H1 (cell line): ENCODE measurements around the gene TCF4. TPM values are rescaled to one million over a fixed set of nuclear protein-coding genes. Genes with fewer than 3 reads are reported as not detected.

ENCODE experiments used
- CTCF ChIA-PET: fragments of 300-600 bp; sonication (Branson Sonifier 250); formaldehyde crosslinking; loops from one replicate; lab custom pipeline; 2021; ENCODE audit not compliant: partially characterized antibody; lab: Charles Lee
- POLR2A ChIA-PET: fragments of 300-600 bp; sonication (Branson Sonifier 250); formaldehyde crosslinking; loops from one replicate; lab custom pipeline; 2021; ENCODE audit warnings: inconsistent platforms; ENCODE audit not compliant: partially characterized antibody; lab: Charles Lee
- DNase-seq, 2 experiments: peaks; one replicate each; pipeline versions ENCODE4 v3.0.0 to v3.0.0-alpha.2; 2010 to 2022; ENCODE audit warnings: low spot score in 2 of 2, low read depth in 1 of 2, mixed read lengths in 1 of 2
- FAIRE-seq: peaks from 2 replicates; lab custom pipeline; 2011; peaks lifted over from hg19 to GRCh38; lab: Jason Lieb, UNC
- H2AFZ ChIP-seq: 2 replicates; pipeline ENCODE4 v1.8.1; 2012; ENCODE audit warnings: low read length, inconsistent platforms
- H2AK5ac ChIP-seq: 2 replicates; pipeline ENCODE4 v1.6.1; 2013; ENCODE audit warnings: low read depth, low read length
- H2BK120ac ChIP-seq: replicated peaks from 2 replicates; pipeline ENCODE3; 2013; ENCODE audit warnings: low read depth, low read length, inconsistent platforms
- H2BK12ac ChIP-seq: 2 replicates; pipeline ENCODE4 v1.6.1; 2013; ENCODE audit warnings: low read depth, low read length
- H2BK15ac ChIP-seq: 2 replicates; pipeline ENCODE4 v1.6.1; 2013; ENCODE audit warnings: low read length
- H2BK20ac ChIP-seq: 2 replicates; pipeline ENCODE4 v1.6.1; 2013; ENCODE audit warnings: low read length
- H2BK5ac ChIP-seq: 2 replicates; pipeline ENCODE4 v1.6.1; 2013; ENCODE audit warnings: low read depth, low read length
- H3K14ac ChIP-seq: 2 replicates; pipeline ENCODE4 v1.6.1; 2013; ENCODE audit warnings: inconsistent platforms; ENCODE audit not compliant: insufficient read length
- H3K18ac ChIP-seq: 2 replicates; pipeline ENCODE4 v1.6.1; 2013; ENCODE audit warnings: low read length; ENCODE audit errors: extremely low read depth
- H3K23ac ChIP-seq: 2 replicates; pipeline ENCODE4 v1.6.1; 2013; ENCODE audit warnings: inconsistent platforms; ENCODE audit not compliant: insufficient read length
- H3K23me2 ChIP-seq: 2 replicates; pipeline ENCODE4 v1.6.1; 2013; ENCODE audit warnings: low read depth, low read length
- H3K27ac ChIP-seq: 2 replicates; pipeline ENCODE4 v1.6.1; 2011; ENCODE audit warnings: low read depth, low read length, inconsistent platforms
- H3K27me3 ChIP-seq, 4 experiments: replicated peaks in 1 of 4; 1 replicate in 1 of 4; 2 replicates in 3 of 4; pipeline versions ENCODE4 v1.6.1 to v1.8.1; 2011 to 2013; ENCODE audit warnings: low read length in 3 of 4, mild to moderate bottlenecking in 3 of 4, inconsistent platforms in 2 of 4, mixed read lengths in 2 of 4, moderate library complexity in 1 of 4; ENCODE audit not compliant: control insufficient read depth in 3 of 4, insufficient read depth in 3 of 4; ENCODE audit errors: extremely low read depth in 1 of 4
- H3K36me3 ChIP-seq, 4 experiments: 2 replicates each; pipeline versions ENCODE4 v1.6.1 to v1.8.1; 2011 to 2013; ENCODE audit warnings: mild to moderate bottlenecking in 4 of 4, low read length in 3 of 4, moderate library complexity in 2 of 4, control low read depth in 1 of 4, inconsistent platforms in 1 of 4; ENCODE audit not compliant: insufficient read depth in 4 of 4, control insufficient read depth in 2 of 4
- H3K4ac ChIP-seq: replicated peaks from 2 replicates; pipeline ENCODE3; 2013; ENCODE audit warnings: low read length, low read depth, mixed read lengths, inconsistent platforms; ENCODE audit not compliant: insufficient read length
- H3K4me1 ChIP-seq, 4 experiments: replicated peaks in 1 of 4; 1 replicate in 1 of 4; 2 replicates in 3 of 4; pipeline versions ENCODE4 v1.6.1 to v1.8.1; 2011 to 2013; ENCODE audit warnings: low read length in 3 of 4, inconsistent platforms in 2 of 4, mixed read lengths in 1 of 4; ENCODE audit not compliant: insufficient read depth in 4 of 4, control insufficient read depth in 3 of 4
- H3K4me2 ChIP-seq, 2 experiments: 2 replicates each; pipeline versions ENCODE4 v1.6.1 to v1.8.1; 2011 to 2013; ENCODE audit warnings: low read depth in 2 of 2, low read length in 2 of 2, control low read depth in 1 of 2, inconsistent platforms in 1 of 2, mild to moderate bottlenecking in 1 of 2; ENCODE audit not compliant: insufficient read depth in 1 of 2
- H3K4me3 ChIP-seq, 4 experiments: fragments of 200-600, 300-600 bp in 1 of 4; sonication (generic), shearing (Covaris generic), sonication (Bioruptor Twin) in 1 of 4; 2 replicates each; pipeline versions ENCODE4 v1.5.1 to v1.8.1; 2011 to 2016; ENCODE audit warnings: low read length in 4 of 4, low read depth in 3 of 4, control low read depth in 2 of 4, inconsistent platforms in 2 of 4, mild to moderate bottlenecking in 2 of 4, mixed read lengths in 1 of 4, moderate library complexity in 1 of 4; ENCODE audit not compliant: insufficient read depth in 2 of 4; ENCODE audit errors: extremely low read depth in 1 of 4
- H3K56ac ChIP-seq: replicated peaks from 2 replicates; pipeline ENCODE3; 2013; ENCODE audit warnings: low read depth, mild to moderate bottlenecking, mixed read lengths, low read length, inconsistent platforms; ENCODE audit not compliant: insufficient read length
- H3K79me1 ChIP-seq: 2 replicates; pipeline ENCODE4 v1.6.1; 2013; ENCODE audit warnings: low read depth, low read length, control low read depth
- H3K79me2 ChIP-seq, 2 experiments: 2 replicates each; pipeline versions ENCODE4 v1.6.1 to v1.8.1; 2012 to 2013; ENCODE audit warnings: low read length in 2 of 2, mild to moderate bottlenecking in 2 of 2, inconsistent platforms in 1 of 2; ENCODE audit not compliant: insufficient read depth in 2 of 2, control insufficient read depth in 1 of 2
- H3K9ac ChIP-seq, 4 experiments: replicated peaks in 1 of 4; 1 replicate in 1 of 4; 2 replicates in 3 of 4; pipeline versions ENCODE4 v1.6.1 to v1.8.1; 2011 to 2013; ENCODE audit warnings: low read depth in 3 of 4, low read length in 3 of 4, control low read depth in 2 of 4, mild to moderate bottlenecking in 2 of 4, moderate library complexity in 2 of 4, inconsistent platforms in 1 of 4; ENCODE audit errors: extremely low read depth in 1 of 4
- H3K9me3 ChIP-seq, 2 experiments: 2 replicates each; pipeline versions ENCODE4 v1.6.1 to v1.8.1; 2012 to 2013; ENCODE audit warnings: mild to moderate bottlenecking in 2 of 2, moderate library complexity in 2 of 2, control low read depth in 1 of 2, inconsistent platforms in 1 of 2, low read depth in 1 of 2, low read length in 1 of 2, mixed read lengths in 1 of 2; ENCODE audit not compliant: insufficient read depth in 2 of 2
- H4K20me1 ChIP-seq, 2 experiments: replicated peaks in 1 of 2; 2 replicates each; pipeline versions ENCODE3 to v1.8.1; 2011 to 2013; ENCODE audit warnings: inconsistent platforms in 2 of 2, low read length in 2 of 2, mild to moderate bottlenecking in 1 of 2; ENCODE audit not compliant: insufficient read depth in 2 of 2, control insufficient read depth in 1 of 2
- H4K5ac ChIP-seq: 2 replicates; pipeline ENCODE4 v1.6.1; 2013; ENCODE audit warnings: low read length, low read depth, mixed read lengths, inconsistent platforms; ENCODE audit not compliant: insufficient read length
- H4K8ac ChIP-seq: 2 replicates; pipeline ENCODE4 v1.8.0; 2013; ENCODE audit warnings: mild to moderate bottlenecking, moderate library complexity, low read length, inconsistent platforms; ENCODE audit not compliant: insufficient read depth; ENCODE audit errors: extremely low read depth
- H4K91ac ChIP-seq: replicated peaks from 2 replicates; pipeline ENCODE3; 2013; ENCODE audit warnings: low read length, mixed read lengths, inconsistent platforms; ENCODE audit not compliant: insufficient read length
- WGBS, 2 experiments: shearing (Covaris generic) in 1 of 2; methylation state at CpG; one replicate each; pipeline versions ENCODE4 v1.1.6 to v1.1.7; 2013 to 2015; ENCODE audit warnings: low lambda C conversion rate in 2 of 2, mixed read lengths in 2 of 2, inconsistent platforms in 1 of 2, low coverage in 1 of 2, missing lambda C conversion rate in 1 of 2; ENCODE audit not compliant: insufficient replicate concordance in 2 of 2, insufficient coverage in 1 of 2, insufficient read length in 1 of 2; ENCODE audit errors: extremely low coverage in 1 of 2, missing lambda C conversion rate in 1 of 2; 5-methylcytosine and 5-hydroxymethylcytosine counted together
- polyA plus RNA-seq, 7 experiments: library from polyadenylated mRNA; depleted of rRNA in 3 of 7; stranded (reverse) in 5 of 7; unstranded in 2 of 7; fragments of >200 nt in 5 of 7; fragments of 200-250 nt in 2 of 7; gene quantifications; 1 replicate in 5 of 7; 2 replicates in 1 of 7; 4 replicates in 1 of 7; pipeline versions ENCODE4 v1.2.1 to v1.2.3, GENCODE V29; 2011 to 2013; ENCODE audit warnings: missing spikeins in 2 of 7, mixed read lengths in 2 of 7
- total RNA-seq: library from RNA; stranded (reverse); fragmentation: NEBNext Ultra II Directional; extraction: Animal tissue kit (Norgen Biotek cat#: 25700); gene quantifications from 2 replicates; pipeline ENCODE4 v1.2.1, GENCODE V29; 2021
- TF ChIP-seq, protein P1 (sequence below): IDR thresholded peaks from 2 replicates; pipeline ENCODE4 v1.6.1; 2011; ENCODE audit warnings: low read depth, mild to moderate bottlenecking, low read length; ENCODE audit not compliant: insufficient read depth

The TCF4 gene
- total and polyA plus RNA-seq, 2 of the 8 experiments (the other 6 are each of a cell fraction or from before 2014, with no cell fraction given), result 59.3 to 118 TPM

DNA sequence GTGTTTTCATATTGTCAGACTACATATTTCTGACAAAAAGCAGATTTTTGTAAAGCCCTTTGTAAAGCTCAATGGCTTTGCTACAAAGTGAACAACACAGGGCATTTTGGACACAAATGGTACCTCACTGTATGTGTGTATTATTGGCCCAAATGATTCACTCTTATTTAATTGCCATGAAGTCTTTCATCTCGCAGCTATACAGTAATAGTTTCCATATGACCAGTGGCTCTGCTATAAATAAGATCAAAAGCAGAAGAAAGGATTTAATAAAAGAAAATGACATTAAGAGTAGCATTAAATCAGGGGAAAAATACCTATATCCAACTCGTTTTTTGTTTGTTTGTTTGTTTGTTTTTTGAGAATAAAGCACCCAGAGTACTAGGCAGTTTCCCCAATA is 344.7 kb downstream of the TCF4 start:
- H3K4me3 ChIP-seq, result no peak overlapping the region
- no peak overlapping the region for H3K18ac ChIP-seq
- ChIA-PET CTCF (interaction anchor here (3.3 kb wide), 1 partner anchor 9 kb away, joined by 17 read pairs; no protein-coding TSS in a partner anchor), POLR2A (no interaction called here)
- H3K56ac ChIP-seq, result no peak overlapping the region
- H2BK20ac ChIP-seq, result no peak overlapping the region
- no peak overlapping the region for H3K4ac ChIP-seq
- H3K79me1 ChIP-seq, result no peaks in the 10 kb centered on the region
- no peaks in the 10 kb centered on the region for H3K4me1 ChIP-seq
- no peaks in the 10 kb centered on the region for H3K9me3 ChIP-seq
- no peak overlapping the region for H2AK5ac ChIP-seq
- peaks cover 0 to 1% of the 10 kb centered on the region in 2 experiments for H4K20me1 ChIP-seq
- H3K23me2 ChIP-seq, result no peaks in the 10 kb centered on the region
- no peak overlapping the region for H3K23ac ChIP-seq
- H3K27ac ChIP-seq, result no peak overlapping the region
- no peak overlapping the region for H3K14ac ChIP-seq
- no peak overlapping the region for H3K9ac ChIP-seq
- H3K4me2 ChIP-seq, result no peak overlapping the region
- H3K79me2 ChIP-seq, result no peaks in the 10 kb centered on the region
- TF ChIP-seq, protein P1, sequence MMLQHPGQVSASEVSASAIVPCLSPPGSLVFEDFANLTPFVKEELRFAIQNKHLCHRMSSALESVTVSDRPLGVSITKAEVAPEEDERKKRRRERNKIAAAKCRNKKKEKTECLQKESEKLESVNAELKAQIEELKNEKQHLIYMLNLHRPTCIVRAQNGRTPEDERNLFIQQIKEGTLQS, result no peak
- H2BK12ac ChIP-seq, result no peak overlapping the region
- no peak for FAIRE-seq
- H2BK15ac ChIP-seq, result no peak overlapping the region
- H2AFZ ChIP-seq, result no peak overlapping the region
- H2BK5ac ChIP-seq, result no peak overlapping the region
- DNase-seq, result no peak
- H3K27me3 ChIP-seq, result peaks cover 0 to 1% (median 0%) of the 10 kb centered on the region in 4 experiments; a peak in 1 of 7 replicates
- H4K5ac ChIP-seq, result no peak overlapping the region
- H4K91ac ChIP-seq, result no peak overlapping the region
- 81% methylated on average over 2 of the region's 2 CpGs; no CpG with 5 or more reads in 1 of the 2 experiments for WGBS, 2 experiments
- no peak overlapping the region for H4K8ac ChIP-seq
- H3K36me3 ChIP-seq, result peaks cover 0 to 6% (median 0%) of the 10 kb centered on the region in 4 experiments; a peak in 2 of 8 replicates
- no peak overlapping the region for H2BK120ac ChIP-seq
